Measurements from ENCODE around the gene ATP6V1D. TPM values are rescaled to one million over a fixed set of nuclear protein-coding genes. Genes with fewer than 3 reads are reported as not detected.

Gene ATP6V1D
- total and polyA plus RNA-seq, 9 of the 15 experiments (the other 6 are each of a cell fraction or from before 2014, with no cell fraction given) = 35.5 to 91.0 (median 50.0) TPM

- TF ChIP-seq E2F5 (CRISPR knock-in tag; IDR thresholded peaks at IDR 0.05) (no peak), ILK (tag; IDR thresholded peaks at IDR 0.05; ENCODE audit: borderline replicate concordance, low read depth) (no peak), ZNF431 (CRISPR knock-in tag; IDR thresholded peaks at IDR 0.05) (no peak; the same call in 1 of the 2 replicates), JUNB (CRISPR knock-in tag; conservative IDR thresholded peaks at IDR 0.05) (no peak), ZNF212 (CRISPR knock-in tag; IDR thresholded peaks at IDR 0.05) (no peak), DDX20 (tag; IDR thresholded peaks at IDR 0.05; ENCODE audit: low read depth) (no peak), KLF6 (CRISPR knock-in tag; IDR thresholded peaks at IDR 0.05; ENCODE audit: borderline replicate concordance) (no peak), DEAF1 (CRISPR knock-in tag; IDR thresholded peaks at IDR 0.05) (no peak), RBFOX2 (IDR thresholded peaks at IDR 0.05; ENCODE audit: low read depth, low read length) (peak; percentile 71), ADNP (tag; IDR thresholded peaks at IDR 0.05) (no peak), RBBP5 (IDR thresholded peaks at IDR 0.05; ENCODE audit: borderline replicate concordance, insufficient read depth, low read length, poor library complexity, severe bottlenecking) (peak; percentile 33), TAL1 (IDR thresholded peaks at IDR 0.05) (no peak), NR1H2 (CRISPR knock-in tag; IDR thresholded peaks at IDR 0.05) (no peak), SMARCA5 (IDR thresholded peaks at IDR 0.05) (no peak), RAD51 (IDR thresholded peaks at IDR 0.05; ENCODE audit: borderline replicate concordance, low read depth) (no peak), TEAD1 (CRISPR knock-in tag; IDR thresholded peaks at IDR 0.05) (peak in 1 of 2 experiments; percentile 25; a peak in 1 of 4 replicates), NFXL1 (CRISPR knock-in tag; IDR thresholded peaks at IDR 0.05) (no peak), GATAD2A (IDR thresholded peaks at IDR 0.05) (no peak), ZNF778 (CRISPR knock-in tag; IDR thresholded peaks at IDR 0.05) (no peak), NFIC (IDR thresholded peaks at IDR 0.05) (0 out of 2 replicates have a peak, but pooled peaks have one; percentile 12), CEBPZ (IDR thresholded peaks at IDR 0.05; ENCODE audit: borderline replicate concordance, low read depth, low read length) (no peak), PCBP1 (IDR thresholded peaks at IDR 0.05; ENCODE audit: low read depth, low read length, poor library complexity, severe bottlenecking) (no peak), HNRNPK (IDR thresholded peaks at IDR 0.05; ENCODE audit: low read depth, low read length, poor library complexity, severe bottlenecking) (no peak), ZNF444 (CRISPR knock-in tag; IDR thresholded peaks at IDR 0.05) (no peak)
Observed at GRCh38 chr14:67360470-67361206, 1.0 kb upstream of the ATP6V1D start (continued).

Data from K562 (cell line).